Activated CD4-positive, alpha-beta T cell treated with anti-CD3 and anti-CD28 coated beads for 36 hours (primary cell): ENCODE data around the gene ATP8B4. TPM values are rescaled to one million over a fixed set of nuclear protein-coding genes. Genes with fewer than 3 reads are reported as not detected.

ENCODE experiments used
- ATAC-seq: fragments of 200-7000 bp; cut with Tn5 transposase; one replicate; pipeline ENCODE4 v1.10.0; 2021; ENCODE audit warnings: mild to moderate bottlenecking, moderate library complexity
- CTCF ChIA-PET: fragments of 350-600 bp; sonication (Branson Sonifier 250); formaldehyde crosslinking; loops from one replicate; lab custom pipeline; 2021; ENCODE audit warnings: antibody characterized with exemption; lab: Charles Lee
- POLR2A ChIA-PET: fragments of 350-600 bp; sonication (Branson Sonifier 250); formaldehyde crosslinking; loops from one replicate; lab custom pipeline; 2021; ENCODE audit warnings: antibody characterized with exemption, inconsistent platforms; lab: Charles Lee
- DNase-seq: peaks from one replicate; pipeline ENCODE4 v3.0.0-alpha.2; 2020
- H3K27ac Mint-ChIP-seq: one replicate; pipeline ENCODE4 v1.8.0; 2021; ENCODE audit warnings: mixed read lengths
- H3K27me3 Mint-ChIP-seq: one replicate; pipeline ENCODE4 v1.8.0; 2021; ENCODE audit warnings: mixed read lengths
- H3K36me3 Mint-ChIP-seq: one replicate; pipeline ENCODE4 v1.8.0; 2021; ENCODE audit warnings: low read depth, mixed read lengths
- H3K4me1 Mint-ChIP-seq: one replicate; pipeline ENCODE4 v1.8.0; 2021; ENCODE audit warnings: mixed read lengths
- H3K4me3 Mint-ChIP-seq: one replicate; pipeline ENCODE4 v1.8.0; 2021; ENCODE audit warnings: mild to moderate bottlenecking, moderate library complexity, mixed read lengths
- H3K9me3 Mint-ChIP-seq: one replicate; pipeline ENCODE4 v1.8.0; 2021; ENCODE audit warnings: low read depth, mixed read lengths
- intact Hi-C, 2 experiments: fragments of 100-400 bp; cut with DNase I in 1 of 2; cut with micrococcal nuclease in 1 of 2; formaldehyde crosslinking; loops; one replicate each; pipeline versions ENCODE4 v1.14.2 to v1.15.1; 2022 to 2024; cut with DNase I, micrococcal nuclease
- total RNA-seq, 2 experiments: library from RNA; stranded (reverse); gene quantifications; one replicate each; pipeline ENCODE4 v1.2.3, GENCODE V29; 2021

Gene ATP8B4
- total RNA-seq, 2 experiments from 2014 or later = 5.0 to 5.1 TPM

DNA sequence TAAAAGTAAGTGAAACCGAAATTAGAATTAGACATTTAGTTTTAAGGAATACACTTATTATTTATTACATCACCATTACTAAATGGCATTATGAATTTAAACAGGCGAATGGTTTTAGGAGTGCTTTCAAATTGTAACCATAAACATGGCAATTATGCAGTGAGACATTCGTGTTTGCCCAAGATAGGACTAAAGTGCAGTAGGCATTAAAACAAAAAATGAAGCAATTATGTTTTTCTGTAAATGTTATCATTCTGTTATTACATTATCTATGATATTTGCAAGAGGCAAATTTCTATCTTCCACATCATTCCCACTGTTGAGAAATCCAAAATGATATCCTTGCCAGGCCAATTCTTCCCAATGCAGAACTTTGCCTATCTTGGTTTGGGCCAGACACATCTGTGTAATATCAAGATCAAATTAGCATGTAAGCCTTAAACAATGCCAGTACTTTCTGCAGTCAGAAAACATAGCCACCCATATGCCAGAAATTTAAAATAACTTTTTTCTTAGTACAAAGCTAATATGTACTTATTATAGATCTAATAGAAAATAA, 156.9 kb downstream of the ATP8B4 start:
- POLR2A ChIA-PET = no interaction called here
- Mint-ChIP-seq H3K4me1 (no peaks in the 10 kb centered on the region), H3K27ac (no peak overlapping the region), H3K9me3 (peaks cover 3% of the 10 kb centered on the region), H3K36me3 (peaks cover 1% of the 10 kb centered on the region), H3K4me3 (no peak overlapping the region), H3K27me3 (peaks cover 3% of the 10 kb centered on the region)
- intact Hi-C loops = no loop called here
- CTCF ChIA-PET = no interaction called here
- ATAC-seq (no peak), DNase-seq (no peak)

DNA sequence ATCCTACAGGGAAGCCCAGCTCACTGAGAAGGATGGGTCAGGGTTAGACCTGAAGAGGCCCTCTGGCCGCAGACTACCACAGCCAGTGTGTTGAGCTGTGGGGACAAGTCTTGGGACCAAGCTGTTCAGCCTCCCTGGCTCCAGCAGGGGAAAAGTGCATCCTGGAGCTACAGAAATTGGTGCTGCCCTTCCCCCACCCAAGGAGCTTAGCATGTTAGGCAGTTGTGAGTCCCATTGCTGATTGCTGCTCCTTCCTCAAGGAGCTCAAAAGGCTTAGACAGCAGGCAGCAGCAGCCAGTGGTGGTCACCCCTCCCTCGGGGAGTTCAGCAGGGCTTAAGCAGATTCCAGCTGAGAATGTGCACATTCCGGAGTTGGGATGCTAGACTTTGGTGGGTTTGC, 165.6 kb downstream of the ATP8B4 start:
- peaks cover 12% of the 10 kb centered on the region for H3K9me3 Mint-ChIP-seq
- CTCF ChIA-PET = no interaction called here
- H3K27me3 Mint-ChIP-seq = peaks cover 10% of the 10 kb centered on the region
- H3K4me1 Mint-ChIP-seq = no peaks in the 10 kb centered on the region
- DNase-seq = no peak
- no peak overlapping the region for H3K27ac Mint-ChIP-seq
- POLR2A ChIA-PET = no interaction called here
- intact Hi-C loops = no loop called here
- no peak for ATAC-seq
- no peaks in the 10 kb centered on the region for H3K36me3 Mint-ChIP-seq
- no peak overlapping the region for H3K4me3 Mint-ChIP-seq

DNA sequence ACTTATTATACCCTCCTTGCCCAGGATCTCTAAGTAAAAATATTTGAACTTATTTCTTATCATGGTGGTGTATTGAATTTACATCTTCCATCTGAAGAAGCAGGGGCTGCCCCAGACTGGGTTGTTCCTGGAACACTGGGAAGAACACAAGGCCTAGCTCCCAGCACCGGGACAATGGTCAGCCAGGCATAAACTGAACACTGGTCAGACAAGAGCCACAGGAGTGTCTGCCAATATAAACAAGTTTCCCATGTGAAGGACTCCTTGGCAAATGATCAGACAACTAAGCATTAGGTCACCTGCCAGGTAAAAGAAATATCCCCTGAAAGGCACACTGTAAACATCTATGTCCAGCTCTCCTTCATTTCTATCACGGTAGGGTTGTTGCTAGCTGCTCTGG, 172.4 kb downstream of the ATP8B4 start:
- no peaks in the 10 kb centered on the region for H3K4me1 Mint-ChIP-seq
- DNase-seq (no peak), ATAC-seq (no peak)
- intact Hi-C loops = no loop called here
- no peak overlapping the region for H3K4me3 Mint-ChIP-seq
- ChIA-PET POLR2A (no interaction called here), CTCF (no interaction called here)
- H3K27me3 Mint-ChIP-seq = peaks cover 2% of the 10 kb centered on the region
- no peaks in the 10 kb centered on the region for H3K36me3 Mint-ChIP-seq
- peaks cover 21% of the 10 kb centered on the region for H3K9me3 Mint-ChIP-seq
- no peak overlapping the region for H3K27ac Mint-ChIP-seq

DNA sequence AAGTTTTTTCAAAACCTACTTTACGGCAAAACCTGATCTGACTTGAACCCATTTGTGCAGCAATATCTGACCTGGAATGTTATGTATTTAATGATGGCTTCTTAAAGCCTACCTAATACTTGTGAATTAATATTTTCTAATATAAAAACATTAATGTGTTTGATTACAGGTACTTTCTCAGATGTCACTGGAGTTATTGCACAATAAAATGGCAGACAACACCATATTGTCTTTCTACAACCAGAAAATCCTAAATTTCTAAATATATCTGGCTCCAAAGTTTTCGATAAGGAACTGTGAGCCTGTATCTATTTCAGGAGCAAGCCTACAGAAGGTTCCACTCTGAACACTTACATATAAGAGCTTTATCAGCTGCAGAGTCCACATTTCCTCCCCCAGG, 184.5 kb downstream of the ATP8B4 start:
- no peak for DNase-seq
- peaks cover 5% of the 10 kb centered on the region for H3K27me3 Mint-ChIP-seq
- H3K4me3 Mint-ChIP-seq = no peak overlapping the region
- no peak for ATAC-seq
- POLR2A ChIA-PET = no interaction called here
- no peaks in the 10 kb centered on the region for H3K9me3 Mint-ChIP-seq
- intact Hi-C loops = no loop called here
- H3K27ac Mint-ChIP-seq = no peak overlapping the region
- no peaks in the 10 kb centered on the region for H3K36me3 Mint-ChIP-seq
- no peaks in the 10 kb centered on the region for H3K4me1 Mint-ChIP-seq
- CTCF ChIA-PET = no interaction called here

DNA sequence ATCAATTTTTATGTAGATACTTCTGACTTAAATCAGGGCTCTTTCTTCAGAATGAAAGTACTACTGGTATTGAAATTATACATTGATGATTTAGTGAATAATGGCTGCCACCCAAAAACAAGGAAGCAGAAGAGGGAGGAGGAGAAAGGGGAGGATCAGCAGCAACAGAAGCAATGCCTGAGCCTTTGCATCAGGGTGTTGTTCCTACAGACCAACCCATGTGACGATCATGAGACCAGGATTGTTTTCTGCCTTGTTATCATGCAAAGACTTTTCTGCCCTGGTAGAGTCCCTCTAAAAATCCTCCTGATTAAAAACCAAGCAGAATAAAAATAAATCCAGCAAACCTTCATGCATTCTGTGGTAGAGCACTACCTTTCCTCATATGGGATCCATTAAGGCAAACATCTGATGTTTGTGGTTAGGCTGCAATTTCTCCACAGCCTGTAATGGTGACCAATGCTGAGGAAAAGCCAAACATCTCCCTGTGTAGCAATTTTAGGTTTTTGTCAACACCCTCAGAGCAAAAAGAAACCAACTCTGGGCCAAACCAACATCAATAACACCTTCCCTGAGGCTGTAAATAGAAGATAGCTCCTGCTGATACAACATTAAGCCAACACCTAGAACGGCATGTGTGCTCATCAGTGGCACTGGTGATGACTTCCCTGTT, 191.7 kb downstream of the ATP8B4 start:
- CTCF ChIA-PET = no interaction called here
- H3K4me1 Mint-ChIP-seq = no peaks in the 10 kb centered on the region
- H3K36me3 Mint-ChIP-seq = no peaks in the 10 kb centered on the region
- no peak overlapping the region for H3K4me3 Mint-ChIP-seq
- intact Hi-C loops = no loop called here
- POLR2A ChIA-PET = no interaction called here
- H3K27me3 Mint-ChIP-seq = peaks cover 3% of the 10 kb centered on the region
- ATAC-seq (no peak), DNase-seq (no peak)
- H3K9me3 Mint-ChIP-seq = no peaks in the 10 kb centered on the region
- H3K27ac Mint-ChIP-seq = no peak overlapping the region

DNA sequence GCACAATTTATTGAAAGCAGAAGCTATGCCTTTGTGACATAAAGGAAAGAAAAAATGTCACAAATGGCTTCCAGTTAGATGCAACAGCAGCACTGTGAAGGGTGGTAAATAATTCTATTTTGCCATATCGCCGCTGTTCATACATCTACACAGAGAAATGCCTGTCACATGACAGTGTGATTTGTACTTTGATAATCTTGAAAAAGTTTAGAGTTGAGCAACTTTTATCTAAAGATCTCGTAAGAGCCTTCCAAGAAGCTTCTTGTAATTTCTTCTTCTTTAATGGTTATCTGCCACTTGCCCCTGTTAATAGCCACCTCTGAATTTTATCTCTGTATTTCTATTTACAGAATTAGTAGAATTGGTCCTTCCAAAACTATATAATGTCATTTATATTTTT, 192.3 kb downstream of the ATP8B4 start:
- ChIA-PET POLR2A (no interaction called here), CTCF (no interaction called here)
- Mint-ChIP-seq H3K4me1 (no peaks in the 10 kb centered on the region), H3K4me3 (no peak overlapping the region), H3K36me3 (no peaks in the 10 kb centered on the region), H3K9me3 (no peaks in the 10 kb centered on the region), H3K27ac (no peak overlapping the region), H3K27me3 (peaks cover 3% of the 10 kb centered on the region)
- ATAC-seq = no peak
- DNase-seq = no peak
- intact Hi-C loops = no loop called here

DNA sequence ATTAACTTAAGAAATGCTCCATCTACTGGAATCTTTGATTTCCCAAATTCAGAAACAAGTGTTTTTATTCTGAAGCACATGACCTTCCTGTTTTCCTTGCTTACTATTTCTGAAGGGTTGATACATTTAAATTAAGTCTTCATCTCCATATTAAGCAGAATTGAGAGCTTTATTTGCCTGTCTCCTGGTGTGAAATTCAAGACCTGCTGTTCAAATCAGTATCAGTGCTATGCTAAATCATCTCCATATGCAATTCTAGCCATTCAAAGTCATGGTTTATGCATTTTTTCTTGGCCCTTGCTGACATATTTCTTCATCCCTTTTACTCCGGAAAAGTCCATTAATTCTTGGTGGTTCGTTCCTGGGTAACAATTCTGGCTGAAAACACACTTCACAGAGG, 195.4 kb downstream of the ATP8B4 start:
- H3K4me1 Mint-ChIP-seq = no peaks in the 10 kb centered on the region
- no peak for ATAC-seq
- POLR2A ChIA-PET = no interaction called here
- CTCF ChIA-PET = interaction anchor here (0.7 to 2.2 kb wide), 2 partner anchors 8 to 194 kb away, joined by 3 to 5 read pairs; no protein-coding TSS in a partner anchor
- no peak overlapping the region for H3K4me3 Mint-ChIP-seq
- peaks cover 3% of the 10 kb centered on the region for H3K27me3 Mint-ChIP-seq
- DNase-seq = no peak
- no peaks in the 10 kb centered on the region for H3K36me3 Mint-ChIP-seq
- intact Hi-C loops = no loop called here
- no peaks in the 10 kb centered on the region for H3K9me3 Mint-ChIP-seq
- no peak overlapping the region for H3K27ac Mint-ChIP-seq

DNA sequence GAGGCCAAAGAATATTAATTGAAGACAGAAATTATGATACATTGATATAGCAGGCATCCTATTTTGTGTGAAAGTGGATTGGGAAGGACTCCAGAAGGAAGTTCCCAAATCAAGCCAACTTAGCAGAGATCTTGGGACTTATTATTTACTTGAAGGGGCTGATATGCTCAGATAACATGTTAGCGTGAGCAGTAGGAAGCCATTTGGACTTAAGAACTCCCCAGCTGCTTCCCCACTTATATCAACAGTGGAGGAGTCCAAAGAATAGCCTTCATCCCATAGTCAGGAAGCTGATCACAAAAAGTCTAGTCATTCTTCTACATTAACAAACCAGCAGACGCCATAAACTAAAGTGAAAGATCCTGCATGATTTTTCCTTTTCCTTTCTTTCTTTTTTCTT, 200.0 kb downstream of the ATP8B4 start:
- ATAC-seq (no peak), DNase-seq (no peak)
- H3K9me3 Mint-ChIP-seq = no peaks in the 10 kb centered on the region
- no peaks in the 10 kb centered on the region for H3K27me3 Mint-ChIP-seq
- ChIA-PET POLR2A (no interaction called here), CTCF (no interaction called here)
- H3K27ac Mint-ChIP-seq = no peak overlapping the region
- H3K36me3 Mint-ChIP-seq = no peaks in the 10 kb centered on the region
- no peaks in the 10 kb centered on the region for H3K4me1 Mint-ChIP-seq
- intact Hi-C loops = no loop called here
- H3K4me3 Mint-ChIP-seq = no peak overlapping the region

DNA sequence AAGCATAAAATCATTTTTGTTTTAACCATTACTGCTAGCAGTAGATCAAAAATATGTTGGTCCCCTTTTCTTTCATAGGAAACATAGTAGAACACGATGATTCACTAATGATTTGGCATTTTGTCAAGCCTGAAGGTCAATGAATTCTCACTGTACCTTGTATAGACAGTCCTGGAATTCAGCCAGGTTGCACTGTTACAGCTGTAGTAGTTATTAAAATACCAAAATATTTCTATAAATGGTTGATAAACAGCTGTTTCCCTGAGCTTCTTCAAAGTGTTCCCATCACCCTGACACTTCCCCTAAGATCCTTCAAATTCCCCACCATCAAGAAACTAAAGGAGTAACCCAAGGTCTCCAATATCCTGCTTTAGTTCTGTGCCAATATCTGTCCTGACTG, 200.9 kb downstream of the ATP8B4 start:
- no peaks in the 10 kb centered on the region for H3K4me1 Mint-ChIP-seq
- intact Hi-C loops = no loop called here
- ATAC-seq = no peak
- no peaks in the 10 kb centered on the region for H3K36me3 Mint-ChIP-seq
- POLR2A ChIA-PET = no interaction called here
- no peak for DNase-seq
- H3K27ac Mint-ChIP-seq = no peak overlapping the region
- no peak overlapping the region for H3K4me3 Mint-ChIP-seq
- no peaks in the 10 kb centered on the region for H3K9me3 Mint-ChIP-seq
- peaks cover 1% of the 10 kb centered on the region for H3K27me3 Mint-ChIP-seq
- CTCF ChIA-PET = no interaction called here

DNA sequence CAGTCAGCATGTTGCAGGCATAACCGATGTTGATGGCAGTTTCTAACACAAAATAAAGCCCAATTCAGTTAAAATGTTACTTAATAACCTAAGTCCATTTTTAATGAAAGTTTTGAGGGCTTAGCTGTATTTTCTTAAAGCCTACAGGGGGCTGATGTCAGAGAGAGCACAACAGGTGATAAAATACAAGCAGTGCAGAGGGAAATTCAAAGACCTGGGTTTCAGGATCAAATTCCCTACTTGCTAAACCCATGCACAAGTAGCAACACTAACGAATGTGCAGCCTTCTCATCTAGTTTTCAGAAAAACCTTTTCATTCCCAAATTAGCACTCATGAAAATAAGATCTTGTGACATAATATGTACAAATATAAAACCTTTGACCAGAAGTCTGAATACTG, 202.0 kb downstream of the ATP8B4 start:
- intact Hi-C loops = no loop called here
- POLR2A ChIA-PET = no interaction called here
- H3K27me3 Mint-ChIP-seq = peaks cover 2% of the 10 kb centered on the region
- H3K27ac Mint-ChIP-seq = no peak overlapping the region
- DNase-seq (no peak), ATAC-seq (no peak)
- H3K4me1 Mint-ChIP-seq = no peaks in the 10 kb centered on the region
- CTCF ChIA-PET = interaction anchor here (0.7 to 1.4 kb wide), 2 partner anchors 13 to 87 kb away, joined by 3 to 5 read pairs; no protein-coding TSS in a partner anchor
- no peaks in the 10 kb centered on the region for H3K36me3 Mint-ChIP-seq
- no peaks in the 10 kb centered on the region for H3K9me3 Mint-ChIP-seq
- H3K4me3 Mint-ChIP-seq = no peak overlapping the region

DNA sequence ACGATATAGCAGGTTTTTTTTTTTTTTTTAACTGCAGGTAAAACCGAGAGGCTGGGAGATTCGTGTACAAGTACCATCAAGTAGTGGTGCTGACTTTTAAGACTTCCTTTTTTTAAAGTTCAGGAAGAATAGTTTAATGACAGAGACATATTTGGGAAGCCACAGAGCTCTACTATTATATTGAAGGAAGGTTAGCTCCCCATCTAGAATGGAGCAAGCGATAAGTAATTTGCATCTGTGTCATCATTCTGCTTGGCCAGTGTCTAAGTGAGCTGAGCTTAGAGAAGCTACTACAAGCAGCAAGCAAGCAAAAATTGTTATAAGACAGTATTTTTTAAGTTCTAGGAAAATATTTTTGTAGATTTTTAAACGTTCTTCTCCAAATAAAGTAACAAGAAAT, 203.2 kb downstream of the ATP8B4 start:
- DNase-seq = no peak
- ChIA-PET CTCF (interaction anchor here (1.0 kb wide), 1 partner anchor 15 kb away, joined by 4 read pairs; no protein-coding TSS in a partner anchor), POLR2A (no interaction called here)
- Mint-ChIP-seq H3K36me3 (no peaks in the 10 kb centered on the region), H3K27ac (no peak overlapping the region), H3K4me3 (no peak overlapping the region), H3K27me3 (peaks cover 2% of the 10 kb centered on the region), H3K9me3 (no peaks in the 10 kb centered on the region), H3K4me1 (no peaks in the 10 kb centered on the region)
- intact Hi-C loops = no loop called here
- no peak for ATAC-seq

DNA sequence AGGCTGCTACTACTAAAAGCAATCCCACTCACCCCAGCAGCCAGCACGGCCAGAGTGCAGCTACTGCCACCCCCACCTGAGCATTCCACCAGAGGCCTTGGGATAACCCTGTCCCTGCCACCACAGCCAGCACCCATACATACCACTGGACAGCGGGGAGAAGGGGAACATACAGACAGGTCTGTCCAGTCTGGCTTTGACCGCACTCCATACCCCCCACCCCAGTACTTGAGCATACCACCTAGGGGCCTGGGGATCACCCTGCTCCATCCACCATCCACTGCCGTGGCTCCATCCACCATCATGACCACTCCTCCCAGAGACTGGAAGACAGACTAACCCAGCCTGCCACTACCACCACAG, 210.1 kb downstream of the ATP8B4 start:
- no peak overlapping the region for H3K4me3 Mint-ChIP-seq
- CTCF ChIA-PET = no interaction called here
- H3K36me3 Mint-ChIP-seq = no peaks in the 10 kb centered on the region
- peaks cover 7% of the 10 kb centered on the region for H3K9me3 Mint-ChIP-seq
- H3K4me1 Mint-ChIP-seq = no peaks in the 10 kb centered on the region
- intact Hi-C loops = no loop called here
- POLR2A ChIA-PET = no interaction called here
- no peak for ATAC-seq
- H3K27me3 Mint-ChIP-seq = peaks cover 5% of the 10 kb centered on the region
- no peak for DNase-seq
- no peak overlapping the region for H3K27ac Mint-ChIP-seq
